ENCODE data around the gene CNTNAP2.

Gene CNTNAP2

GRCh38 chr7:147231275-147231674 is 1114.7 kb downstream of the CNTNAP2 start:
- no peak overlapping the region for H3K4ac ChIP-seq (ENCODE audit: low read depth, low read length)
- no peak overlapping the region for H3K14ac ChIP-seq (ENCODE audit: low read length)
- no peak overlapping the region for H2BK5ac ChIP-seq (ENCODE audit: low read depth, low read length, poor library complexity)
- no peak overlapping the region for H4K12ac ChIP-seq (ENCODE audit: low read depth, low read length)
- no peak overlapping the region for H2AK5ac ChIP-seq (ENCODE audit: low read length)
- no peak overlapping the region for H2BK12ac ChIP-seq (ENCODE audit: low read length)
- no peaks in the 10 kb centered on the region for H3K27me3 ChIP-seq (ENCODE audit: insufficient read depth, low read length)
- H3K9me3 ChIP-seq (ENCODE audit: insufficient read depth, low read depth, low read length) = no peaks in the 10 kb centered on the region
- H4K91ac ChIP-seq (ENCODE audit: low read depth, low read length) = no peak overlapping the region
- no peaks in the 10 kb centered on the region for H3K79me1 ChIP-seq (ENCODE audit: low read length)
- no peak overlapping the region for H3K9ac ChIP-seq (ENCODE audit: low read length)
- H3K36me3 ChIP-seq (ENCODE audit: control insufficient read depth in 1 of 2, insufficient read depth in 2 of 2, low read length in 2 of 2) = no peaks in the 10 kb centered on the region
- no peak overlapping the region for H4K8ac ChIP-seq (ENCODE audit: low read depth, low read length)
- H3K23ac ChIP-seq (ENCODE audit: low read length) = no peak overlapping the region
- H3K18ac ChIP-seq (ENCODE audit: low read length) = no peak overlapping the region
- no peak overlapping the region for H2BK120ac ChIP-seq (ENCODE audit: insufficient read depth, low read length, poor library complexity)
- WGBS (ENCODE audit: extremely low coverage, insufficient coverage, insufficient read length) = no CpG with 5 or more reads among the region's 2 CpGs
- H3K4me2 ChIP-seq (ENCODE audit: low read length) = no peak overlapping the region
- no peak overlapping the region for H3K4me3 ChIP-seq (ENCODE audit: low read depth, low read length)
- H3K79me2 ChIP-seq (ENCODE audit: control insufficient read depth, insufficient read depth, low read length, poor library complexity) = no peaks in the 10 kb centered on the region
- H3K4me1 ChIP-seq (ENCODE audit: control insufficient read depth in 1 of 2, insufficient read depth in 2 of 2, low read length in 2 of 2) = no peaks in the 10 kb centered on the region
- H3K27ac ChIP-seq (ENCODE audit: low read depth, low read length) = no peak overlapping the region
- H2AFZ ChIP-seq (ENCODE audit: insufficient read depth, low read length, poor library complexity) = no peak overlapping the region
- DNase-seq = no peak

DNA sequence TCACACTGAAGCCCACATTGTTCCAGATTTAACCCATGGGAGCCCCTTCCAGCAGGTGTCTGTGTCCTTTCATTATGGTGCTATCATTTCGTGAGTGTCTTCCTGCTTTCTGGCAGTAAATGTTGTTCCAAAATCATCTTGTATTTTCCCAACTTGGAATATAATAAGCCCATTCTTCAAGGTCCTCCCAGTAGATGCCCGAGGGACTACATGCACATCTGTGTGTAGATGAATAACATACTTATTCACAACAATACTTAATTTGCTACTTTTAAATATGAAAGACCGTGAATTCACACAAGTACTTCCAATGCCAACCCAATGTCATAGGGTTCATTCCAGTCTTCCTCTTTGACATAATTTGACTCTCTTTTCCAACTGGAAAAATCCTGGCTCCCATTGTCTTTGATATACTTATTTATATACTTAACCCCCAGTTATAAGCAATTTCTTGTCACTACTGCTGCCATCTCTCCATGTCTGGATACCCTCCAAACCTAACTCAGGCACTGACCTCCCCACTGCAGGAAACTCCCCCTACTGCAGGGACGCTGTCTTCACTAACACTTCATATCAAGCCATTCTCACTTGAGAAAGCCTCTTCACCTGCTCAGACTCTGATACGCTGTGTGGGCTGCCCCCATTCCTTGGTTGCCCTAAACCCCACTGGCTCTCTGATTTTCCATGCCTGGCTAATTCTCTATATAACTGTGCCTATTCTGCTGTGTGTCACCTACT is 1119.2 kb downstream of the CNTNAP2 start:
- no CpG with 5 or more reads among the region's 5 CpGs for WGBS (ENCODE audit: extremely low coverage, insufficient coverage, insufficient read length)

DNA sequence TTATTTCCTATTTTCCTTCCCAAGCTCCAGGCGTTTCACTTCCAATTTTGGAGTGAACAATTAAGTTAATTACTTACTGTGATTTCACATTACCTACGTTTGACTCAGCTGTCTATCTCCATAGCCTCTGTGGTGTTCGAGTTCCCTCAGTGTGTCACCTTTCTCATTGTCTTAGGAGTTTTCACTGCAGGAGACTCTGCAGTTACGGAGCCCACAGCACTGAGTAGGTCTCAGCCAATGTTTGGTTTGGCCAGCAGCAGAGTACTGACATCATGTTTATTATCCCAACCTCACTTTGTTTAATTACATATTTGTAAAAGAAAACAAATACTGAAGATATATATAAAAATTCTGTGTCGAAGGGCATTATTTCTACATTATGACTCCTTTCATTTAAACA is 1123.9 kb downstream of the CNTNAP2 start:
- H2BK5ac ChIP-seq (ENCODE audit: low read depth, low read length, poor library complexity) = no peak overlapping the region
- no peak overlapping the region for H3K4me2 ChIP-seq (ENCODE audit: low read length)
- H4K8ac ChIP-seq (ENCODE audit: low read depth, low read length) = no peak overlapping the region
- H4K91ac ChIP-seq (ENCODE audit: low read depth, low read length) = no peak overlapping the region
- H3K14ac ChIP-seq (ENCODE audit: low read length) = no peak overlapping the region
- no peak overlapping the region for H3K27ac ChIP-seq (ENCODE audit: low read depth, low read length)
- H3K4me1 ChIP-seq (ENCODE audit: control insufficient read depth in 1 of 2, insufficient read depth in 2 of 2, low read length in 2 of 2) = no peaks in the 10 kb centered on the region
- H3K4ac ChIP-seq (ENCODE audit: low read depth, low read length) = no peak overlapping the region
- no peak for DNase-seq
- no peak overlapping the region for H3K9ac ChIP-seq (ENCODE audit: low read length)
- H3K79me2 ChIP-seq (ENCODE audit: control insufficient read depth, insufficient read depth, low read length, poor library complexity) = no peaks in the 10 kb centered on the region
- H2BK12ac ChIP-seq (ENCODE audit: low read length) = no peak overlapping the region
- no CpG with 5 or more reads among the region's 5 CpGs for WGBS (ENCODE audit: extremely low coverage, insufficient coverage, insufficient read length)
- H2BK120ac ChIP-seq (ENCODE audit: insufficient read depth, low read length, poor library complexity) = no peak overlapping the region
- no peak overlapping the region for H3K23ac ChIP-seq (ENCODE audit: low read length)
- no peaks in the 10 kb centered on the region for H3K9me3 ChIP-seq (ENCODE audit: insufficient read depth, low read depth, low read length)
- no peak overlapping the region for H4K12ac ChIP-seq (ENCODE audit: low read depth, low read length)
- no peak overlapping the region for H2AFZ ChIP-seq (ENCODE audit: insufficient read depth, low read length, poor library complexity)
- no peaks in the 10 kb centered on the region for H3K36me3 ChIP-seq (ENCODE audit: control insufficient read depth in 1 of 2, insufficient read depth in 2 of 2, low read length in 2 of 2)
- no peaks in the 10 kb centered on the region for H3K79me1 ChIP-seq (ENCODE audit: low read length)
- no peak overlapping the region for H3K18ac ChIP-seq (ENCODE audit: low read length)
- no peak overlapping the region for H3K4me3 ChIP-seq (ENCODE audit: low read depth, low read length)
- no peaks in the 10 kb centered on the region for H3K27me3 ChIP-seq (ENCODE audit: insufficient read depth, low read length)
- no peak overlapping the region for H2AK5ac ChIP-seq (ENCODE audit: low read length)

More for the DNA sequence above, 1119.2 kb downstream of the CNTNAP2 start:
- no peak overlapping the region for H3K4ac ChIP-seq (ENCODE audit: low read depth, low read length)
- H3K36me3 ChIP-seq (ENCODE audit: control insufficient read depth in 1 of 2, insufficient read depth in 2 of 2, low read length in 2 of 2) = no peaks in the 10 kb centered on the region
- H4K8ac ChIP-seq (ENCODE audit: low read depth, low read length) = no peak overlapping the region
- no peak overlapping the region for H2BK12ac ChIP-seq (ENCODE audit: low read length)
- H2BK120ac ChIP-seq (ENCODE audit: insufficient read depth, low read length, poor library complexity) = no peak overlapping the region
- no peak overlapping the region for H3K23ac ChIP-seq (ENCODE audit: low read length)
- H3K9me3 ChIP-seq (ENCODE audit: insufficient read depth, low read depth, low read length) = no peaks in the 10 kb centered on the region
- H3K9ac ChIP-seq (ENCODE audit: low read length) = no peak overlapping the region
- no peak overlapping the region for H3K14ac ChIP-seq (ENCODE audit: low read length)
- H2BK5ac ChIP-seq (ENCODE audit: low read depth, low read length, poor library complexity) = no peak overlapping the region
- H4K12ac ChIP-seq (ENCODE audit: low read depth, low read length) = no peak overlapping the region
- no peak overlapping the region for H3K4me3 ChIP-seq (ENCODE audit: low read depth, low read length)
- H3K79me2 ChIP-seq (ENCODE audit: control insufficient read depth, insufficient read depth, low read length, poor library complexity) = no peaks in the 10 kb centered on the region
- no peak overlapping the region for H3K4me2 ChIP-seq (ENCODE audit: low read length)
- no peak overlapping the region for H3K18ac ChIP-seq (ENCODE audit: low read length)
- H3K4me1 ChIP-seq (ENCODE audit: control insufficient read depth in 1 of 2, insufficient read depth in 2 of 2, low read length in 2 of 2) = no peaks in the 10 kb centered on the region
- no peak overlapping the region for H4K91ac ChIP-seq (ENCODE audit: low read depth, low read length)
- no peaks in the 10 kb centered on the region for H3K27me3 ChIP-seq (ENCODE audit: insufficient read depth, low read length)
- no peak overlapping the region for H2AK5ac ChIP-seq (ENCODE audit: low read length)
- DNase-seq = no peak
- no peak overlapping the region for H3K27ac ChIP-seq (ENCODE audit: low read depth, low read length)
- H3K79me1 ChIP-seq (ENCODE audit: low read length) = no peaks in the 10 kb centered on the region
- no peak overlapping the region for H2AFZ ChIP-seq (ENCODE audit: insufficient read depth, low read length, poor library complexity)

GRCh38 chr7:147245274-147245673 is 1128.7 kb downstream of the CNTNAP2 start:
- Histone ChIP-seq H3K27me3 (ENCODE audit: insufficient read depth, low read length) (no peaks in the 10 kb centered on the region), H3K4me3 (ENCODE audit: low read depth, low read length) (no peak overlapping the region), H3K79me2 (ENCODE audit: control insufficient read depth, insufficient read depth, low read length, poor library complexity) (no peaks in the 10 kb centered on the region), H3K23ac (ENCODE audit: low read length) (no peak overlapping the region), H4K12ac (ENCODE audit: low read depth, low read length) (no peak overlapping the region), H3K9ac (ENCODE audit: low read length) (no peak overlapping the region), H3K27ac (ENCODE audit: low read depth, low read length) (no peak overlapping the region), H2BK120ac (ENCODE audit: insufficient read depth, low read length, poor library complexity) (no peak overlapping the region), H2AFZ (ENCODE audit: insufficient read depth, low read length, poor library complexity) (no peak overlapping the region), H3K18ac (ENCODE audit: low read length) (no peak overlapping the region), H3K14ac (ENCODE audit: low read length) (no peak overlapping the region), H2BK12ac (ENCODE audit: low read length) (no peak overlapping the region), H3K4ac (ENCODE audit: low read depth, low read length) (no peak overlapping the region), H2BK5ac (ENCODE audit: low read depth, low read length, poor library complexity) (no peak overlapping the region), H2AK5ac (ENCODE audit: low read length) (no peak overlapping the region), H3K79me1 (ENCODE audit: low read length) (no peaks in the 10 kb centered on the region), H3K4me2 (ENCODE audit: low read length) (no peak overlapping the region), H3K36me3 (ENCODE audit: control insufficient read depth in 1 of 2, insufficient read depth in 2 of 2, low read length in 2 of 2) (no peaks in the 10 kb centered on the region), H4K8ac (ENCODE audit: low read depth, low read length) (no peak overlapping the region), H4K91ac (ENCODE audit: low read depth, low read length) (no peak overlapping the region), H3K4me1 (ENCODE audit: control insufficient read depth in 1 of 2, insufficient read depth in 2 of 2, low read length in 2 of 2) (no peaks in the 10 kb centered on the region), H3K9me3 (ENCODE audit: insufficient read depth, low read depth, low read length) (no peaks in the 10 kb centered on the region)
- peak in 1 of 2 donors; percentile 56 for DNase-seq
- WGBS (ENCODE audit: extremely low coverage, insufficient coverage, insufficient read length) = no CpG with 5 or more reads among the region's 8 CpGs
